HFFc6 (cell line): ENCODE results near the gene ME3. TPM values are rescaled to one million over a fixed set of nuclear protein-coding genes. Genes with fewer than 3 reads are reported as not detected.
A peak's percentile ranks its signal among the peaks of the same experiment; 100 is the strongest.

Source experiments
- DNase-seq: peaks from one replicate; pipeline ENCODE4 v3.0.0-alpha.2; 2018
- H3K27ac Mint-ChIP-seq: 2 replicates; pipeline ENCODE4 v1.8.0; 2020; ENCODE audit warnings: mild to moderate bottlenecking, mixed read lengths
- H3K27me3 Mint-ChIP-seq: 2 replicates; pipeline ENCODE4 v1.8.0; 2021; ENCODE audit warnings: mild to moderate bottlenecking, moderate library complexity, mixed read lengths; ENCODE audit not compliant: insufficient read depth
- H3K36me3 Mint-ChIP-seq: 2 replicates; pipeline ENCODE4 v1.8.0; 2021; ENCODE audit warnings: low read depth, mixed read lengths
- H3K4me1 Mint-ChIP-seq: 2 replicates; pipeline ENCODE4 v1.8.0; 2020; ENCODE audit warnings: low read depth, mixed read lengths
- H3K4me3 Mint-ChIP-seq: 2 replicates; pipeline ENCODE4 v1.8.0; 2020; ENCODE audit warnings: mild to moderate bottlenecking, moderate library complexity, mixed read lengths
- H3K9me3 Mint-ChIP-seq: 2 replicates; pipeline ENCODE4 v1.8.0; 2020; ENCODE audit warnings: mild to moderate bottlenecking, mixed read lengths
- CTCF ChIP-seq: fragments of 200-600 bp; sonication (generic); IDR thresholded peaks from 2 replicates; pipeline ENCODE4 v1.5.0; 2021; ENCODE audit warnings: antibody characterized with exemption, mild to moderate bottlenecking
- total RNA-seq, 6 experiments: library from RNA; stranded (reverse); fragmentation: NEBNext Ultra II Directional; extraction: Animal tissue kit (Norgen Biotek cat#: 25700); gene quantifications; 2 replicates in 1 of 6; 3 replicates in 5 of 6; pipeline ENCODE4 v1.2.3, GENCODE V29; 2021

The ME3 gene
- total RNA-seq, 6 experiments from 2014 or later, result 3.5 to 8.6 (median 6.6) TPM

GRCh38 chr11:86481399-86481798 lies 191.0 kb downstream of the ME3 start:
- Mint-ChIP-seq H3K36me3 (no peaks in the 10 kb centered on the region), H3K27ac (no peak overlapping the region), H3K27me3 (no peaks in the 10 kb centered on the region; the same call in 1 of the 2 replicates), H3K4me3 (no peak overlapping the region), H3K9me3 (no peaks in the 10 kb centered on the region), H3K4me1 (peaks cover 71% of the 10 kb centered on the region)
- TF ChIP-seq CTCF, result no peak
- DNase-seq, result no peak

- peaks cover 71% of the 10 kb centered on the region for H3K4me1 Mint-ChIP-seq
- H3K27me3 Mint-ChIP-seq, result no peaks in the 10 kb centered on the region; the same call in 1 of the 2 replicates
Measured at GRCh38 chr11:86478348-86478747, 194.1 kb downstream of the ME3 start.

GRCh38 chr11:86477495-86478155 lies 194.8 kb downstream of the ME3 start:
- 0 out of 2 replicates have a peak overlapping the region, but pooled peaks have one; percentile 15 for H3K4me3 Mint-ChIP-seq
- H3K4me1 Mint-ChIP-seq, result peaks cover 67% of the 10 kb centered on the region
- no peaks in the 10 kb centered on the region for H3K9me3 Mint-ChIP-seq
- peaks cover 4% of the 10 kb centered on the region; the same call in 1 of the 2 replicates for H3K36me3 Mint-ChIP-seq
- no peaks in the 10 kb centered on the region; the same call in 1 of the 2 replicates for H3K27me3 Mint-ChIP-seq
- peak overlapping the region; percentile 19; the same call in 1 of the 2 replicates for H3K27ac Mint-ChIP-seq
- no peak for TF ChIP-seq CTCF
- DNase-seq, result peak; percentile 39

More at GRCh38 chr11:86478348-86478747, 194.1 kb downstream of the ME3 start:
- H3K4me3 Mint-ChIP-seq, result no peak overlapping the region
- no peak overlapping the region for H3K27ac Mint-ChIP-seq
- H3K36me3 Mint-ChIP-seq, result peaks cover 4% of the 10 kb centered on the region; the same call in 1 of the 2 replicates
- DNase-seq, result no peak
- TF ChIP-seq CTCF, result no peak
- no peaks in the 10 kb centered on the region for H3K9me3 Mint-ChIP-seq

GRCh38 chr11:86476109-86476861 lies 196.1 kb downstream of the ME3 start:
- Mint-ChIP-seq H3K4me1 (peaks cover 56% of the 10 kb centered on the region), H3K27ac (peak overlapping the region; percentile 53), H3K9me3 (no peaks in the 10 kb centered on the region), H3K27me3 (no peaks in the 10 kb centered on the region; the same call in 1 of the 2 replicates), H3K36me3 (peaks cover 4% of the 10 kb centered on the region; the same call in 1 of the 2 replicates), H3K4me3 (peak overlapping the region; percentile 69)
- TF ChIP-seq CTCF, result no peak
- no peak for DNase-seq

GRCh38 chr11:86475027-86475426 lies 197.4 kb downstream of the ME3 start:
- Mint-ChIP-seq H3K36me3 (peaks cover 4% of the 10 kb centered on the region; the same call in 1 of the 2 replicates), H3K4me1 (peaks cover 54% of the 10 kb centered on the region), H3K27ac (no peak overlapping the region), H3K27me3 (no peaks in the 10 kb centered on the region; the same call in none of the 2 replicates), H3K4me3 (no peak overlapping the region), H3K9me3 (no peaks in the 10 kb centered on the region)
- no peak for TF ChIP-seq CTCF
- DNase-seq, result no peak
